ENCODE measurements around the gene GALC.

Gene GALC

GRCh38 chr14:87940382-87940781 is 52.6 kb downstream of the GALC start:
- no peak for TF ChIP-seq CTCF (IDR thresholded peaks at IDR 0.05)

GRCh38 chr14:87935886-87936285 is 57.1 kb downstream of the GALC start:
- H3K9me3 ChIP-seq = no peaks in the 10 kb centered on the region
- no peak overlapping the region for H3K27ac ChIP-seq
- no peaks in the 10 kb centered on the region for H3K4me1 ChIP-seq (ENCODE audit: control insufficient read depth in 1 of 2, insufficient read depth in 1 of 2, low read depth in 1 of 2, low read length in 1 of 2)
- H3K36me3 ChIP-seq = peaks cover 68% of the 10 kb centered on the region
- H3K27me3 ChIP-seq = no peaks in the 10 kb centered on the region
- H3K4me3 ChIP-seq (ENCODE audit: low read depth in 1 of 2, low read length in 1 of 2) = no peak overlapping the region
- TF ChIP-seq CTCF (IDR thresholded peaks at IDR 0.05) = no peak

More at GRCh38 chr14:87940382-87940781, 52.6 kb downstream of the GALC start:
- Histone ChIP-seq H3K9me3 (no peaks in the 10 kb centered on the region), H3K27ac (no peak overlapping the region), H3K27me3 (no peaks in the 10 kb centered on the region), H3K4me1 (ENCODE audit: control insufficient read depth in 1 of 2, insufficient read depth in 1 of 2, low read depth in 1 of 2, low read length in 1 of 2) (no peaks in the 10 kb centered on the region), H3K4me3 (ENCODE audit: low read depth in 1 of 2, low read length in 1 of 2) (no peak overlapping the region), H3K36me3 (peaks cover 75% of the 10 kb centered on the region)

- no peaks in the 10 kb centered on the region for H3K4me1 ChIP-seq (ENCODE audit: control insufficient read depth in 1 of 2, insufficient read depth in 1 of 2, low read depth in 1 of 2, low read length in 1 of 2)
- TF ChIP-seq CTCF (IDR thresholded peaks at IDR 0.05) = no peak
- no peak overlapping the region for H3K27ac ChIP-seq
- peaks cover 62% of the 10 kb centered on the region for H3K36me3 ChIP-seq
- H3K27me3 ChIP-seq = no peaks in the 10 kb centered on the region
- no peaks in the 10 kb centered on the region for H3K9me3 ChIP-seq
- H3K4me3 ChIP-seq (ENCODE audit: low read depth in 1 of 2, low read length in 1 of 2) = no peak overlapping the region
Observed at GRCh38 chr14:87935081-87935828, 57.7 kb downstream of the GALC start.

- no peak overlapping the region for H3K27ac ChIP-seq
- H3K9me3 ChIP-seq = no peaks in the 10 kb centered on the region
- no peak overlapping the region for H3K4me3 ChIP-seq (ENCODE audit: low read depth in 1 of 2, low read length in 1 of 2)
- no peaks in the 10 kb centered on the region for H3K4me1 ChIP-seq (ENCODE audit: control insufficient read depth in 1 of 2, insufficient read depth in 1 of 2, low read depth in 1 of 2, low read length in 1 of 2)
- TF ChIP-seq CTCF (IDR thresholded peaks at IDR 0.05) = no peak
- no peaks in the 10 kb centered on the region for H3K27me3 ChIP-seq
- H3K36me3 ChIP-seq = peaks cover 51% of the 10 kb centered on the region
Observed at GRCh38 chr14:87934185-87934584, 58.8 kb downstream of the GALC start.

GRCh38 chr14:87916886-87917275 is 76.1 kb downstream of the GALC start:
- no peak for TF ChIP-seq CTCF (IDR thresholded peaks at IDR 0.05)
- H3K4me3 ChIP-seq (ENCODE audit: low read depth in 1 of 2, low read length in 1 of 2) = no peak overlapping the region
- no peaks in the 10 kb centered on the region for H3K9me3 ChIP-seq
- H3K4me1 ChIP-seq (ENCODE audit: control insufficient read depth in 1 of 2, insufficient read depth in 1 of 2, low read depth in 1 of 2, low read length in 1 of 2) = no peaks in the 10 kb centered on the region
- H3K36me3 ChIP-seq = no peaks in the 10 kb centered on the region
- no peak overlapping the region for H3K27ac ChIP-seq
- no peaks in the 10 kb centered on the region for H3K27me3 ChIP-seq

Data from neutrophil (primary cell).